ENCODE results near the gene NTSR1. TPM values are rescaled to one million over a fixed set of nuclear protein-coding genes. Genes with fewer than 3 reads are reported as not detected.

Gene NTSR1
- total and polyA plus RNA-seq, 2 of the 8 experiments (the other 6 are each of a cell fraction or from before 2014, with no cell fraction given) = 0.53 to 0.89 TPM

- TF ChIP-seq CHD7 (IDR thresholded peaks at IDR 0.05; ENCODE audit: insufficient replicate concordance, low read length) (no peak), EGR1 (IDR thresholded peaks at IDR 0.05; ENCODE audit: borderline replicate concordance, low read depth, low read length) (no peak), ATF2 (IDR thresholded peaks at IDR 0.05; ENCODE audit: low read length) (no peak), KDM1A (IDR thresholded peaks at IDR 0.05; ENCODE audit: borderline replicate concordance, low read length) (no peak), CHD2 (IDR thresholded peaks at IDR 0.05; ENCODE audit: low read length) (no peak), EZH2 (IDR thresholded peaks at IDR 0.05; ENCODE audit: low read depth, low read length, severe bottlenecking) (no peak), NANOG (IDR thresholded peaks at IDR 0.05; ENCODE audit: insufficient read depth, low read depth, low read length, poor library complexity, severe bottlenecking) (no peak), NRF1 (IDR thresholded peaks at IDR 0.05; ENCODE audit: low read depth, low read length) (no peak)
These were observed 33.3 kb downstream of the NTSR1 start (continued) for GRCh38 chr20:62741701-62742491.
